Activated B cell treated with CpG ODN at 0.5 μM for 24 hours (primary cell): ENCODE results near the gene VEGFC. TPM values are rescaled to one million over a fixed set of nuclear protein-coding genes. Genes with fewer than 3 reads are reported as not detected.

Experiments
- ATAC-seq: fragments of 200-7000 bp; cut with Tn5 transposase; one replicate; pipeline ENCODE4 v1.10.0; 2021; ENCODE audit warnings: low read depth, mild to moderate bottlenecking, moderate library complexity
- CTCF ChIA-PET: fragments of 350-600 bp; sonication (Branson Sonifier 250); formaldehyde crosslinking; loops from one replicate; lab custom pipeline; 2021; ENCODE audit warnings: antibody characterized with exemption; lab: Charles Lee
- POLR2A ChIA-PET: fragments of 350-600 bp; sonication (Branson Sonifier 250); formaldehyde crosslinking; loops from one replicate; lab custom pipeline; 2021; ENCODE audit warnings: antibody characterized with exemption; lab: Charles Lee
- DNase-seq: peaks from one replicate; pipeline ENCODE4 v3.0.0; 2022
- H3K27ac Mint-ChIP-seq: one replicate; pipeline ENCODE4 v1.8.0; 2020; ENCODE audit warnings: mixed read lengths
- H3K27me3 Mint-ChIP-seq: one replicate; pipeline ENCODE4 v1.8.0; 2021; ENCODE audit warnings: mixed read lengths
- H3K36me3 Mint-ChIP-seq: one replicate; pipeline ENCODE4 v1.8.0; 2021; ENCODE audit warnings: low read depth, mixed read lengths
- H3K4me1 Mint-ChIP-seq: one replicate; pipeline ENCODE4 v1.8.0; 2021; ENCODE audit warnings: mixed read lengths
- H3K4me3 Mint-ChIP-seq: one replicate; pipeline ENCODE4 v1.8.0; 2020; ENCODE audit warnings: mild to moderate bottlenecking, mixed read lengths
- H3K9me3 Mint-ChIP-seq: one replicate; pipeline ENCODE4 v1.8.0; 2020; ENCODE audit warnings: mixed read lengths
- intact Hi-C: fragments of 100-400 bp; cut with micrococcal nuclease; formaldehyde crosslinking; loops from one replicate; pipeline ENCODE4 v1.15.1; 2024
- total RNA-seq: library from RNA; stranded (reverse); gene quantifications from 2 replicates; pipeline ENCODE4 v1.2.3, GENCODE V29; 2022
- TF ChIP-seq, protein P1 (sequence below): fragments of 200-600 bp; IDR thresholded peaks from one replicate; pipeline ENCODE4 v1.8.0; 2022; ENCODE audit warnings: antibody characterized with exemption, mild to moderate bottlenecking

VEGFC gene
- total RNA-seq, 1 donor from 2014 or later: not detected

DNA sequence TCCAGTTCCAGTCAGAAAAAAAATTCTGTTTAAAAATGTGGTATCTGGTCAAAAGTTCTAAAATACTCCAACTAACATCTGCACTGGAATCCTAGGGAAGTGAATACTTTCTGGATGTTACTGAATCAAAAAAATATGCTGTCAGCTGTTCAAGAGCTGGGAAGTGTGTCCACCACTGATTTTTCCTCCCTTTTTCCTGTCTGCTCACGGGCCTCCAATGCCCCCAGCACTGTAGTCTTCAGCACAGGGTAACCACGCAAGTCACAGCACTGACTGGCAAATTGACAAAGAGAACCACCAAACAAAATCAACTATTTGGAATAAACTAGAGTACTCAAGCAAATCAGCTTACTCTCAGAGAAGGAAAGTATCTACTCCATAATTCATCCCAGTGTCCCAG lies 9.9 kb downstream of the VEGFC start:
- no peak for ATAC-seq
- Mint-ChIP-seq H3K27ac (no peak overlapping the region), H3K9me3 (peaks cover 2% of the 10 kb centered on the region), H3K36me3 (no peaks in the 10 kb centered on the region), H3K27me3 (no peaks in the 10 kb centered on the region), H3K4me3 (no peak overlapping the region), H3K4me1 (no peaks in the 10 kb centered on the region)
- ChIA-PET CTCF (no interaction called here), POLR2A (no interaction called here)
- TF ChIP-seq, protein P1, sequence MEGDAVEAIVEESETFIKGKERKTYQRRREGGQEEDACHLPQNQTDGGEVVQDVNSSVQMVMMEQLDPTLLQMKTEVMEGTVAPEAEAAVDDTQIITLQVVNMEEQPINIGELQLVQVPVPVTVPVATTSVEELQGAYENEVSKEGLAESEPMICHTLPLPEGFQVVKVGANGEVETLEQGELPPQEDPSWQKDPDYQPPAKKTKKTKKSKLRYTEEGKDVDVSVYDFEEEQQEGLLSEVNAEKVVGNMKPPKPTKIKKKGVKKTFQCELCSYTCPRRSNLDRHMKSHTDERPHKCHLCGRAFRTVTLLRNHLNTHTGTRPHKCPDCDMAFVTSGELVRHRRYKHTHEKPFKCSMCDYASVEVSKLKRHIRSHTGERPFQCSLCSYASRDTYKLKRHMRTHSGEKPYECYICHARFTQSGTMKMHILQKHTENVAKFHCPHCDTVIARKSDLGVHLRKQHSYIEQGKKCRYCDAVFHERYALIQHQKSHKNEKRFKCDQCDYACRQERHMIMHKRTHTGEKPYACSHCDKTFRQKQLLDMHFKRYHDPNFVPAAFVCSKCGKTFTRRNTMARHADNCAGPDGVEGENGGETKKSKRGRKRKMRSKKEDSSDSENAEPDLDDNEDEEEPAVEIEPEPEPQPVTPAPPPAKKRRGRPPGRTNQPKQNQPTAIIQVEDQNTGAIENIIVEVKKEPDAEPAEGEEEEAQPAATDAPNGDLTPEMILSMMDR: no peak
- DNase-seq: no peak
- intact Hi-C loops: no loop called here

DNA sequence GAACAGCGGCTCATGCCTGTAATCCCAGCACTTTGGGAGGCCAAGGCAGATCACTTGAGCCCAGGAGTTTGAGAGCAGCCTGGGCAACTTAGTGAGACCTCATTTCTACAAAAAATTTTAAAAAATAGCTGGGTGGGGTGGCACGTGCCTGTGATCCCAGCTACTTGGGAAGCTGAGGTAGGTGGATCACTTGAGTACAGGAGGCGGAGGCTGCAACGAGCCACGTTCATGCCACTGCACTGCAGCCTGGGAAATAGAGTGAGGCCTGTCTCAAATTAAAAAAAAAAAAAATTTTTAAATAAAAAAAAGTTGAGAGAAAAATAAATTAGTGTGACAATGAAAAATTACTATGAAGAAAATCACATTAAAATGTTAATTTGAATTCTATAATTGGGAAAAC lies 10.5 kb downstream of the VEGFC start:
- H3K36me3 Mint-ChIP-seq: no peaks in the 10 kb centered on the region
- DNase-seq (no peak), ATAC-seq (no peak)
- no peaks in the 10 kb centered on the region for H3K4me1 Mint-ChIP-seq
- no peak overlapping the region for H3K27ac Mint-ChIP-seq
- H3K27me3 Mint-ChIP-seq: no peaks in the 10 kb centered on the region
- intact Hi-C loops: no loop called here
- H3K4me3 Mint-ChIP-seq: no peak overlapping the region
- CTCF ChIA-PET: no interaction called here
- TF ChIP-seq, protein P1: no peak
- POLR2A ChIA-PET: no interaction called here
- H3K9me3 Mint-ChIP-seq: peaks cover 2% of the 10 kb centered on the region

DNA sequence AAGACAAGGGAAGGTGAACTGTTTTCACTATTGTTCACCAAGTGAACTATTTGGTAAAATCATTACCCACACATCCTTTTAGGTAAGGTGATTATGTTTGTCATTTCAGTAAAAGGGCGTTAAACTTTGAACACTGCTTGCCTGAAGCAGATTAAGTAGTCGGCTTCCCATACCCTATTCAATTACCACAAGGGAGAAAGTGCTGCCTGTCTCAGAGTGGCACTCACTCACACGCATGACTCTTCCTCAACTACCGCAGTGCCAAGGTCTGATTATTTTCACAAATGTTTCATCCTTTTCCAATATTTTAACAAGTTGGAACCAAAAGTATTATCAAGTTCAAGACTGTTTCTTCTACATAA lies 11.0 kb downstream of the VEGFC start:
- Mint-ChIP-seq H3K4me3 (no peak overlapping the region), H3K27ac (no peak overlapping the region), H3K9me3 (peaks cover 2% of the 10 kb centered on the region), H3K27me3 (no peaks in the 10 kb centered on the region), H3K36me3 (no peaks in the 10 kb centered on the region), H3K4me1 (no peaks in the 10 kb centered on the region)
- TF ChIP-seq, protein P1: no peak
- DNase-seq (no peak), ATAC-seq (no peak)
- CTCF ChIA-PET: no interaction called here
- POLR2A ChIA-PET: no interaction called here
- intact Hi-C loops: no loop called here

DNA sequence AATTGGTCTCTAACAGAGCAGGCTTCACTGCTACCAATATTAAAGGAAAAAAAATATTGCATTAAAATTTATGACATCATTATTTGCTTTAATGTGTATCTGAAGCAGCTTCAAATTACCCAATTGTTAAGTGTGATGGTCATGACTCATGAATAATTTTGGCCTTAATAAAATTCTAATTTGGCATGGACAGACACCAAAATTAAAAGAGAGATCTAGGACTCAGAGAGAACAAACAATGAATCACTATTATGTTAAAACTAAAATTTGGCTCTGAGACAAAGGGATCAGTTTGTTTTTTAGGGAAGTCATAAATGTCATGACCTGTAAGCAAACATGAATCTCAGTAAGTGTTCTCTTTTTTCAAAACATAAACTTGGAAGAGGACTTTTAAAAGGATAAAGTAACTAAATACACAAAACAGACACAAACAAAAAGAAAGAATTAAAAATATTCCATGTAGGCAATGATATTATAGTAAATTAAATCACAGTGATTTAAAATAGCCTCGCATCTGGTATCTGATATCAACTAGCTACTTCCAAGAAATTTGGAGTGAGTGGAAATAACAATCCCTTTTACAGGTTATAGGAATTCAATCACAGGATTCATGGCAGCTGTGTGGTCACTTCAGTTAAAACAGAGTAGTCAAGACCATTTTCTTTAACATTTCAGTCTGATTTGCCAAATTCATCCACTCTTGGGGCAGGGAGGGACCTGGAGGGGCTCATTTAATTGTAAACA lies 11.6 kb downstream of the VEGFC start:
- ChIA-PET POLR2A (no interaction called here), CTCF (no interaction called here)
- H3K27me3 Mint-ChIP-seq: no peaks in the 10 kb centered on the region
- no peaks in the 10 kb centered on the region for H3K4me1 Mint-ChIP-seq
- no peak overlapping the region for H3K4me3 Mint-ChIP-seq
- no peak overlapping the region for H3K27ac Mint-ChIP-seq
- DNase-seq (no peak), ATAC-seq (no peak)
- intact Hi-C loops: no loop called here
- H3K9me3 Mint-ChIP-seq: peaks cover 2% of the 10 kb centered on the region
- H3K36me3 Mint-ChIP-seq: no peaks in the 10 kb centered on the region
- TF ChIP-seq, protein P1: no peak

DNA sequence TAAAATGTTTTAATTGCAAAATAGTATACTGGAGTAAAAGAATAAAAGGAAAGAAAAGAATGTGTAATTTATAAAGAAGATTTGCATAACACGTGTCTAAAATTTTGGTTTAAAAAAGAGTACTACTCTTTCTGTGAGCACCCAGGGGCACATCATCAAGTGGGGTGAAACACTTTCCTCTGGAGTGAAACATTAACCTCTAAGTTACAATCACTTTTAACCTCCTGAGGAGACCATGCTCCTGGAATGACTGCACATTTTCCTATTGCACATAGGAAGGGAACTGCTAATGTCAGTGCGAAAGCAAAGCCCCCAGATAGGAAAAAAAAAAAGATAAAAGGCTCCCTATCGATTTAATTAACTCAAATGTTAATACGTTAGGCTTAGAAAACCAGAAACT lies 13.3 kb downstream of the VEGFC start:
- H3K36me3 Mint-ChIP-seq: no peaks in the 10 kb centered on the region

More for the DNA sequence above, 13.3 kb downstream of the VEGFC start:
- TF ChIP-seq, protein P1: no peak
- ATAC-seq (no peak), DNase-seq (no peak)
- no peaks in the 10 kb centered on the region for H3K9me3 Mint-ChIP-seq
- no peaks in the 10 kb centered on the region for H3K4me1 Mint-ChIP-seq
- POLR2A ChIA-PET: no interaction called here
- intact Hi-C loops: no loop called here
- no peak overlapping the region for H3K27ac Mint-ChIP-seq
- H3K27me3 Mint-ChIP-seq: no peaks in the 10 kb centered on the region
- CTCF ChIA-PET: no interaction called here
- no peak overlapping the region for H3K4me3 Mint-ChIP-seq
